ENCODE measurements around the gene NID1. TPM values are rescaled to one million over a fixed set of nuclear protein-coding genes. Genes with fewer than 3 reads are reported as not detected.

NID1 gene
- total RNA-seq, 1 experiment from 2014 or later: 0.32 TPM

DNA sequence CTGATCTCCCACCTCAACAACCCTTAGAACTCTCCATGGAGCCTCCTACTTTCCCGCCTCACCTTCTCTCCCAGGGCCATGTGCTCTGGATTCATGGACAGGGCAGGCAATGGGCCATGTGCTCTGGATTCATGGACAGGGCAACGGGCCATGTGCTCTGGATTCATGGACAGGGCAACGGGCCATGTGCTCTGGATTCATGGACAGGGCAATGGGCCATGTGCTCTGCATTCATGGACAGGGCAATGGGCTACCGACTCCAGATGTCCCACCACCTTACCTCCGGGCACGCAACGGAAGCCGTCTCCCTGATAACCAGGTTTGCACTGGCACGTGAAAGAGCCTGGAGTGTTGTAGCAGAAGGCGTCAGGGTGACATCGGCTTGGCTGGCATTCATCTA, 53.2 kb downstream of the NID1 start:
- H2AFZ ChIP-seq (ENCODE audit: low read depth, low read length, poor library complexity, severe bottlenecking): no peak overlapping the region
- intact Hi-C loops (cut with micrococcal nuclease): no loop called here
- no peaks in the 10 kb centered on the region for H3K9me3 ChIP-seq (ENCODE audit: control insufficient read depth in 1 of 2, insufficient read depth in 1 of 2, low read depth in 1 of 2, low read length in 2 of 2)
- no peaks in the 10 kb centered on the region for H4K20me1 ChIP-seq (ENCODE audit: insufficient read depth)
- BruUV-seq (replicated peaks): no TSS peak
- H3K27ac ChIP-seq (ENCODE audit: low read depth, low read length): no peak overlapping the region
- DNase-seq (ENCODE audit: low read depth, low spot score) (no peak), ATAC-seq (no peak)
- ChIA-PET CTCF (no interaction called here), POLR2A (no interaction called here), RAD21 (ENCODE audit: low non-redundant PET in 1 of 2, low total read pairs in 2 of 2, uncharacterized antibody in 2 of 2, unreplicated experiment in 2 of 2) (no interaction called here)
- H3K36me3 ChIP-seq (ENCODE audit: control insufficient read depth in 1 of 2, insufficient read depth in 2 of 2, low read length in 2 of 2): no peaks in the 10 kb centered on the region
- TF ChIP-seq, protein P1, sequence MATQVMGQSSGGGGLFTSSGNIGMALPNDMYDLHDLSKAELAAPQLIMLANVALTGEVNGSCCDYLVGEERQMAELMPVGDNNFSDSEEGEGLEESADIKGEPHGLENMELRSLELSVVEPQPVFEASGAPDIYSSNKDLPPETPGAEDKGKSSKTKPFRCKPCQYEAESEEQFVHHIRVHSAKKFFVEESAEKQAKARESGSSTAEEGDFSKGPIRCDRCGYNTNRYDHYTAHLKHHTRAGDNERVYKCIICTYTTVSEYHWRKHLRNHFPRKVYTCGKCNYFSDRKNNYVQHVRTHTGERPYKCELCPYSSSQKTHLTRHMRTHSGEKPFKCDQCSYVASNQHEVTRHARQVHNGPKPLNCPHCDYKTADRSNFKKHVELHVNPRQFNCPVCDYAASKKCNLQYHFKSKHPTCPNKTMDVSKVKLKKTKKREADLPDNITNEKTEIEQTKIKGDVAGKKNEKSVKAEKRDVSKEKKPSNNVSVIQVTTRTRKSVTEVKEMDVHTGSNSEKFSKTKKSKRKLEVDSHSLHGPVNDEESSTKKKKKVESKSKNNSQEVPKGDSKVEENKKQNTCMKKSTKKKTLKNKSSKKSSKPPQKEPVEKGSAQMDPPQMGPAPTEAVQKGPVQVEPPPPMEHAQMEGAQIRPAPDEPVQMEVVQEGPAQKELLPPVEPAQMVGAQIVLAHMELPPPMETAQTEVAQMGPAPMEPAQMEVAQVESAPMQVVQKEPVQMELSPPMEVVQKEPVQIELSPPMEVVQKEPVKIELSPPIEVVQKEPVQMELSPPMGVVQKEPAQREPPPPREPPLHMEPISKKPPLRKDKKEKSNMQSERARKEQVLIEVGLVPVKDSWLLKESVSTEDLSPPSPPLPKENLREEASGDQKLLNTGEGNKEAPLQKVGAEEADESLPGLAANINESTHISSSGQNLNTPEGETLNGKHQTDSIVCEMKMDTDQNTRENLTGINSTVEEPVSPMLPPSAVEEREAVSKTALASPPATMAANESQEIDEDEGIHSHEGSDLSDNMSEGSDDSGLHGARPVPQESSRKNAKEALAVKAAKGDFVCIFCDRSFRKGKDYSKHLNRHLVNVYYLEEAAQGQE (IDR thresholded peaks at IDR 0.05; ENCODE audit: low read depth): no peak
- TF ChIP-seq YY1 (IDR thresholded peaks at IDR 0.05; ENCODE audit: extremely low read depth, insufficient replicate concordance, low read depth, low read length): no peak
- TF ChIP-seq, protein P2, sequence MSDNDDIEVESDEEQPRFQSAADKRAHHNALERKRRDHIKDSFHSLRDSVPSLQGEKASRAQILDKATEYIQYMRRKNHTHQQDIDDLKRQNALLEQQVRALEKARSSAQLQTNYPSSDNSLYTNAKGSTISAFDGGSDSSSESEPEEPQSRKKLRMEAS (IDR thresholded peaks at IDR 0.05): no peak
- TF ChIP-seq, protein P3, sequence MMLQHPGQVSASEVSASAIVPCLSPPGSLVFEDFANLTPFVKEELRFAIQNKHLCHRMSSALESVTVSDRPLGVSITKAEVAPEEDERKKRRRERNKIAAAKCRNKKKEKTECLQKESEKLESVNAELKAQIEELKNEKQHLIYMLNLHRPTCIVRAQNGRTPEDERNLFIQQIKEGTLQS (IDR thresholded peaks at IDR 0.05): no peak
- TF ChIP-seq TCF7L2 (IDR thresholded peaks at IDR 0.05; ENCODE audit: borderline replicate concordance, extremely low read depth, insufficient read depth, insufficient read length): no peak
- no peak for TF ChIP-seq EGR1 (IDR thresholded peaks at IDR 0.05; ENCODE audit: low read depth)
- no peak for TF ChIP-seq SP1 (IDR thresholded peaks at IDR 0.05; ENCODE audit: low read depth)
- TF ChIP-seq ZNF274 (IDR thresholded peaks at IDR 0.05; ENCODE audit: low read depth, low read length): no peak
- no peak for TF ChIP-seq ELF1 (IDR thresholded peaks at IDR 0.05; ENCODE audit: borderline replicate concordance, low read depth)
- no peak for TF ChIP-seq EZH2 (IDR thresholded peaks at IDR 0.05)
- TF ChIP-seq EZH2phosphoT487 (IDR thresholded peaks at IDR 0.05; ENCODE audit: borderline replicate concordance): no peak
- TF ChIP-seq POLR2AphosphoS5 (IDR thresholded peaks at IDR 0.05; ENCODE audit: low read depth, low read length): no peak
- TF ChIP-seq CEBPB (IDR thresholded peaks at IDR 0.05; ENCODE audit: low read depth): no peak
- no peak for TF ChIP-seq SIN3A (IDR thresholded peaks at IDR 0.05; ENCODE audit: low read depth)
- TF ChIP-seq RAD21 (IDR thresholded peaks at IDR 0.05; ENCODE audit: low read depth): no peak
- no peak for TF ChIP-seq ZFX (IDR thresholded peaks at IDR 0.05)
- TF ChIP-seq, protein P4, sequence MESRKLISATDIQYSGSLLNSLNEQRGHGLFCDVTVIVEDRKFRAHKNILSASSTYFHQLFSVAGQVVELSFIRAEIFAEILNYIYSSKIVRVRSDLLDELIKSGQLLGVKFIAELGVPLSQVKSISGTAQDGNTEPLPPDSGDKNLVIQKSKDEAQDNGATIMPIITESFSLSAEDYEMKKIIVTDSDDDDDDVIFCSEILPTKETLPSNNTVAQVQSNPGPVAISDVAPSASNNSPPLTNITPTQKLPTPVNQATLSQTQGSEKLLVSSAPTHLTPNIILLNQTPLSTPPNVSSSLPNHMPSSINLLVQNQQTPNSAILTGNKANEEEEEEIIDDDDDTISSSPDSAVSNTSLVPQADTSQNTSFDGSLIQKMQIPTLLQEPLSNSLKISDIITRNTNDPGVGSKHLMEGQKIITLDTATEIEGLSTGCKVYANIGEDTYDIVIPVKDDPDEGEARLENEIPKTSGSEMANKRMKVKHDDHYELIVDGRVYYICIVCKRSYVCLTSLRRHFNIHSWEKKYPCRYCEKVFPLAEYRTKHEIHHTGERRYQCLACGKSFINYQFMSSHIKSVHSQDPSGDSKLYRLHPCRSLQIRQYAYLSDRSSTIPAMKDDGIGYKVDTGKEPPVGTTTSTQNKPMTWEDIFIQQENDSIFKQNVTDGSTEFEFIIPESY (IDR thresholded peaks at IDR 0.05; ENCODE audit: extremely low read depth, insufficient replicate concordance, low read length): no peak
- no peak for TF ChIP-seq FOSL1 (IDR thresholded peaks at IDR 0.05; ENCODE audit: low read depth)
- TF ChIP-seq POLR2A (IDR thresholded peaks at IDR 0.05; ENCODE audit: borderline replicate concordance, extremely low read depth, insufficient read depth, insufficient read length): no peak
- H3K9me2 ChIP-seq (ENCODE audit: insufficient read depth): no peaks in the 10 kb centered on the region
- no peak overlapping the region for H3K4me2 ChIP-seq (ENCODE audit: low read length)
- H3K79me2 ChIP-seq (ENCODE audit: insufficient read depth, low read length): no peaks in the 10 kb centered on the region
- H3K9ac ChIP-seq (ENCODE audit: low read length): no peak overlapping the region
- no peak overlapping the region for H3K4me3 ChIP-seq (replicated peaks in 1 of 2; ENCODE audit: low read depth in 1 of 2, low read length in 2 of 2)
- no peaks in the 10 kb centered on the region for H3K27me3 ChIP-seq (ENCODE audit: insufficient read depth, low read length)
- H3K4me1 ChIP-seq (ENCODE audit: control insufficient read depth in 1 of 2, insufficient read depth in 2 of 2, low read length in 2 of 2): peaks cover 0 to 5% of the 10 kb centered on the region in 2 experiments; a peak in 1 of 4 replicates

All from HCT116 (cell line).